Left hindlimb (tissue), 1 donor: Measurements from ENCODE around the gene KCNMB2.
"Not testable (repeated sequence)": the region's sequence is repeated elsewhere in the genome, so short reads cannot be mapped to it uniquely, and the experiment has no call there.

Experiments
- DNase-seq: peaks from one replicate; pipeline ENCODE4 v3.0.0-alpha.2; 2018

KCNMB2 gene

DNA sequence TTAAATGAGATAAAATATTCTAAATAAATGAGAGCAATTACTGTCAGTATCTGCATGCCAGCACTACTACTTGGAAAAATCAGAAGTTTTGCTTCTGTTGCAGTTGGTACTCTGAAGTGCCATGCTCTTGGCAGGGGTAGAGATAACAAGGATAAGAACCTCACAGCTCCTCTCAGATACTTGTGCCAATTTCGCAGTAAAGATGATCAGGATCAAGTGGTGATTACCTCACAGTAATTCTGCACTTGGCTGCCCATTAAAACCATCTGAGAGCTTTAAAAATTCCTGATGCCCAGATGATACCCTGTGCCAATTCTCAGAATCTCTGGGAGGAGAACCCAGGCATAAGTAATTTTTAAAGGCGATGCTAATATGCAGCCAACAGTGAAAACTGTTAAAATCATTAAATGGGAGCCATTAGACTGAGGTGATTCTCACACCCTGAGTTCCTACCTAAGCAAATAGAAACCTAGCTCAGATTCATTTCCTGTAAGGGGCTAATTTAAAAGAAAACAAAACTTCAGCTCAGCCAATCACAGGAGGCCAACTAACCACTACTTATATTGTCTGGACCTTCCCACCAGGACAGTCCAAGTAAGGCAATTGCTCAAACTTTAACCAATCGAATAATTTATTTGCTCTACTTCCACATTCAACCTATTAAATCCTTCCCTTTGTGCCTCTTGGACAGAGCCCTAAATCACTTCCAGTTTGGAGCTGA is 171.2 kb downstream of the KCNMB2 start:
- DNase-seq: no peak

DNA sequence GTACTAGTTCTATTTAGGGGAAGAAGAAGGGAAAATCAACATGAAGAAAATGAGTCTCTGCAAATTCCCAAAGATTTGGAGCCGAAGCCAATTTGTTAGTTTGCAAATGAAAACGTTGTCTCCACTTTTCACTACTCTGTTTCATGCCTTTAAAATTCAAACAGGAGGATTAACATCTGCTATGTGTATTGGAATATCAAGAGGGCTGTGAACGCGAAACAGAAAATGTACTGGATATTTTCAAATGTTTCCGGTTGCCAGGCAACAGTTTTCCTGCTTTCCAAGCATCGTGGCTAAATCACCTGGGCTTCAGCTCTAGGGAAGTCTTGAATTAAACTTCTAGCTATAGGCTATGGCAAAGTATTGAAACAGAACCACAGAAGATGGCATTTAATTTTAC is 172.8 kb downstream of the KCNMB2 start:
- DNase-seq: no peak

DNA sequence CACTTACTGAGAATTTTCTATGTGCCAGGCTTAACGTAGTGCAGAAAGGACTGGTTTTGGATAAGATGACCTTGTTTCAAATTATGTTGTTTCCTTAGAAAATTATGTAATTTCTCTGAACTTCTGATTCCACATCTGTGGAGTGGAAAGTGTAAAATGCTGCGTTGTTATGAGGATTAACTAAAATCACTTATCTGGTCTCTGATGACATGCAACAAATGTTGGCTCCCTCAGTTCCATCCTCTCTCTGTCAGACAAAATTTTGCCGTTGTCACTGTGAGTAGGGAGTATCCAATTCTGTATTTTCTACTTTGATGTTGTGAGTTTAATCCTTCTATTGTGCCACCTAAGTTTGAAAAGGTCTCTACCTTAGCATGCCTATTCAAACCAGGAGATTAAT is 175.5 kb downstream of the KCNMB2 start:
- DNase-seq: no peak

DNA sequence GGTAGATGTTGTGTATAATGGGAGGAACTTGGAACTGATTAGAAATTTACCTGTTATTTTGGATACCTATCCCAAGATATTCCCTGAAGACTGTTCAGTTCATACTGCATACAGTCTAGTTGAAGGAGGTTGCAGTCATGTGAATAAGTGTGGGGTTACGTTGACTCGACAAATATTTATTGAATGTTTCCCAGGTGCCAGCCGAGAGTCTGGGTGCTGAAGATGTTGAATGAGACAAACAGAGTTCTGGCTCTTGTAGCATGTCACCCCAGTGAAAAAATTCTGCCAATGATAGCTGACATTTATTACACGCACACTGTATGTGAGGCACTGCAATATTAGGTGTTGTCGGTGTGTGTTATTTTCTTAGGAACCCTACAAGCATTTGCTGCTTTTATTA is 176.0 kb downstream of the KCNMB2 start:
- no peak for DNase-seq

DNA sequence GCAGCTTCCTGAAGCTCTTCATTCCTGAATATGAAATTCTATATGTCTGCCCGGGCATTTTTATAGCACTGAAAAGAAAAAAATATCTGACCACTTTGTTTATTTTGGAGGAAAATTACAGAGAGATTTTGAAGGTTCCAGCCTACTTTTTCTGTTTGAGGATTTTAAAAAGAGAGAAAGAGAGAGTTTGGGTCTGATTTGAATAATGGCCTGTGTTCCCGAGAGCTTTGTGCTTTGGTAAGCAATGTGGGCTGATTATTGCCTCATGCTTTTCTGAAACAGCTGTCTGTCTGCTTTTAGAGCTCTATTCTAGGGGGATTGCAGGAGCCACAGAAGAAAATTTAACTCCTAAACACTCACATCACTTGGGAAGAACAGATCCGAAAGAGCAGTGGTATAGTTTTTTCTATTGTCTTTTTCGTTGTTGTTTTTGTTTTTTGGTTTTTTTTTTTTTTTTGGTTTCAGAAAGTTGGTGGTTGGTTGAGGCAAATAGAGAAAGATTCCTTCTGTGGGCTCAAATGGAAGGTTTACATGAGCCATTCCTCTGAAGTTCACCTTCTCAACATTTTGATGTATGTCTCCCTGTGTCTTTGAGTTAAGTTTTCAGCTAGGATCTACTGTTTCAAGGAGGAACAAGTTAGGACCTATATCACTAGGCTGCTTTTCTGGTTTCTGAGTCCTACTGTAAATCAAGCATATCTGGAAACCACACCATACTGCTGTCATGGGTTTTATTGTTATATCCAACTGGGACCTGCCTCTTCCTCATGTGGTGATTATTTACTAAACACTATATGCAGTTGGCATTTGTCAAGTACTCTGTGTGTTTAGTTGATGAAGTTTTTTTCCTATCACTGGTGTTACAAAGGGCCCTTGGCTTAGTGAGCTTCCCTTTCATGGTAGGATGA is 178.9 kb downstream of the KCNMB2 start:
- no peak for DNase-seq

DNA sequence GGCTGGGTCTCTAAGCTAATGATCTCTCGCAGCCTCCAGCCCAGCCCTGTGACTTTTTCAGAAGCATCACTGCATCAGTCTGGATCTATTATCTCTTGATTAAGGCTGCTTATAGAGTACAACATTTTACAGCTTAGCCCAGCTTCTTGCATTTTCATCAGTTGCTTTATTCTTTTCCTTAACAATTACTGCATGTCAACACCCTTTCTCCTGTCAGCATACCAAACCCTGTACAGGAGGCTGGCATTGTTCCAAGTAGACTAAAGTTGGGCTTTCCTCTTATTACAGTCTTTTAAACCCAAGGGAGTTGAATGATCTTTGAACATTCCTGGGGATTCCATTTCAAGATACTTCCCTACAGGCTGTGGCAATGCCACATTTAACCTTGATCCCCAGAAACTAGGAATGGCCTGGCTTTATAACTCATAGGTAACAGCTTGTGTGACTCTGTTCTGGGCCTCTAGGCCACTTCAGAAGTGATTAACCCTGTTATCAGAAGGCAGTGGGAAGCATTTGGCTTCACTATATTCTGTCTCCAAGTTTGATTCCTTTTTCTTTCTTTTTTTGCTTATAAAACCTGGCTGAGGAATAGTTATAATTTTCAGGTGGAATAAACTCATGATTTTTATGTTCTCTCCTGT is 182.9 kb downstream of the KCNMB2 start:
- DNase-seq: no peak

DNA sequence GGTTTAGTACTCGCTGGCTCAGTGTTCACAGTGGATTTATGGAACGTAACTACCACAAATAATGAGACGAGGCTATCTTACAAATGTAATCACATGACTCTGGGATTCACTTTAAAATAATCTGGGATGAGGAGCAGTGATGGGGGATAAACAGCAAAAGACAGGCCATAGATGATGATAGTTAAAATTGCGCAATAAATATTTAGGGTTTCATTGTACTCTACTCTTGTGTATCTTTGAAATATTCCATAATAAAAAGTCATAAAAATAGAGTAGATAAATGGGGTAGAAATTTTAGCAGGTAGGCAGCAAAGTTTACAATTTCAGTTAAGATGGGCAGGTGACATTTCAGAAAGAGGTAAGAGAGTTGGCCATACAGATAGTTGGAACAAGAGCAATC is 196.6 kb downstream of the KCNMB2 start:
- DNase-seq: no peak

DNA sequence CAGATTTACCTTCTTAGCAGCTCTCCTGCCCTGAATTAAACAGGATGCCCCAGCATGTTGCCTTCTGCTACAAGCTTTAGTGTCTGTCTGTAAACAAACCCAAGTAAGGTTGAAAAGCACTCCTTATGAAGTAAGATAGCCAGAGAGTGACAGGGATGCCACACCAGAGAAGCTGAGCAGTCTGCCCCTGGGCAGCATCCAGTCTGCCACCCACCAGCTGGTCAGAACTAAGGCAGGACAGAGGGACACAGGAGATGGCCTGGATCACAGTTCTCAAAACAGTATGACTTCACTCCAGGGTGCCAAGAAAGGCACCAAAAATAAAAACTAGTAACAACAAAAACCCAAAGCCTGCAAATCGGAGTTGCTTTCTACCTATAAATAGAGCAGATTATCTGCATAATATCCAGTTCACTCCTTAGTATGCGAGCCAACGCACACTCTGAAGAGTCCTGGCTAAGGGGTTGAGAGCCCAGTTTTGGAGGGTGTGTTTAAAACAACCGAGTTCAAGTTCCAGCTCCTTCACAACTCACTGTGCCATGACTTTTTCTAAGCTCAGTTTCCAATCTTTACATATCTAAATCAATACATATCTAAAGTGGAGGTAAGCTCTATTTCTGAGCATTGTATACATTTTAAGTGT is 198.9 kb downstream of the KCNMB2 start:
- DNase-seq: no peak

DNA sequence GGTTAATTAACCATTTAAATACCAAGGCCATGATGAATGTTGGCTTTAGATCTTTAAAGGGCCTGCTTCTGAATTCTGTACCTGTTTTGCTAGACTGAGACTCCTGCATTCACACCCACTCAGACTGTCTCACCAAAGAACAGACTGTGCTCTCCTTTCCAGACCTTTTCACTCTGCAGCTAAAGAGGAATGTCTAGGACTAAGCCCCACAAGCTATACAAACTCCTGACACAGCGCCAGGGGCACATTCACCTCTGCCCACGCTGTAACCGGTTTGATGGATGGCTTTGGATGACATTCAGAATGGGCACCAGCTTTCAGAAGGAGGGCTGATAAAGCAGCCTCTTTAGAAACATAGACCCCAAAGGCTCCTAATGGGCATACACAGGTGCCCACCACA is 200.1 kb downstream of the KCNMB2 start:
- no peak for DNase-seq

DNA sequence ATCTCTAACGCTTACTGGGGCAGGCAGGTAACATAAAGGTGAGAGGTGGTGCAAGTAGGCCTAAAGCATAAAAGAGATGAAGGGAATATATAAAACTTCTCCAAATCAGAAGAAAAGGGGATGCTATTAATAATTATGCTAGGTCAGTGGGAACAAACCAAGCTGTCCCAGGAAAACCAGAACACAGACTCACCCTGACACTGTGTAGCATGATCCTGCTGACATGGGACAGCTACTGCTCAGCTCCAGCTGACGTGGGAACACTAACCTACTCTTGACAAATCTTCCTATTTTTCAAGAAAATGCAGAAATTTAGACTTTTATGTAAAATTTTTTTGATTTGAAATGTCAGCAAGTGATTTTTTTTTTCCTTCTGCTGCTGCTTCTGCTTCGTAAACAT is 203.5 kb downstream of the KCNMB2 start:
- DNase-seq: no peak

DNA sequence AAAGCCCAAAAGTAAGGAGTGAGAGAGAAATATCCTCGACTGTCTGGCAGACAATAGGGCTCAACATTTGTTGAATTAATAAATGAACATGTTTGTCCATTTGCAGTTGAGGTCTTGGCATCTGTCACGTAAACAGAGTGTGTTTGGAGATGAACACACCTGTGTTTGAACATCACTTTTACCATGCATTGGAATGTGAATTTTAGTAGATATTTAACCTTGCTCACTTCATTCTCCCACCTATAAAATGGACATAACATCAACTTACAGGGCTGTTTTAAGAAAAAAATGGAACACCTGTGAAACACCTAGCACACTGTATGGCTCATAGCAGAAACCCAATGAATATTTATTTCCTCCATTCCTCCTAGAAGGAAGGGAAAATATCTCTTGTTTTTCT is 204.8 kb downstream of the KCNMB2 start:
- DNase-seq: no peak

DNA sequence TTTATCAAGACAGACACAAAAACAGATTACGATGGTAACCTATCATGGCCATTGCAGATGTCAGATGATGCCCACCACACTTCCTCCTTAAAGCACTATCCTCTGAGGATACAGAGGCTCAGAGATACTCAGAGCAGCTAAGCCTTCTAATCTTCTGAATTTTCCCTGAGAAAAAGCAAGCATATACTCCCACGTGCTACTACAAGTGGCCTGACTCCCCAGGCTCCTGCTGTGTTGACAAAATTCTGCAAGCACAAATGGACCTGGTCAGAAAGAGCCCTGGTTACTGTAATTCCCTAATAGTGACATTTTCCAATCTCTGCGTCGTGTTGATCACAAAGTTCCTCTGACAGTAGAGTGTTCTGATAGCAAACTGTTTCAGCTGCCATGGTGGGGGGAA is 207.1 kb downstream of the KCNMB2 start:
- no peak for DNase-seq

DNA sequence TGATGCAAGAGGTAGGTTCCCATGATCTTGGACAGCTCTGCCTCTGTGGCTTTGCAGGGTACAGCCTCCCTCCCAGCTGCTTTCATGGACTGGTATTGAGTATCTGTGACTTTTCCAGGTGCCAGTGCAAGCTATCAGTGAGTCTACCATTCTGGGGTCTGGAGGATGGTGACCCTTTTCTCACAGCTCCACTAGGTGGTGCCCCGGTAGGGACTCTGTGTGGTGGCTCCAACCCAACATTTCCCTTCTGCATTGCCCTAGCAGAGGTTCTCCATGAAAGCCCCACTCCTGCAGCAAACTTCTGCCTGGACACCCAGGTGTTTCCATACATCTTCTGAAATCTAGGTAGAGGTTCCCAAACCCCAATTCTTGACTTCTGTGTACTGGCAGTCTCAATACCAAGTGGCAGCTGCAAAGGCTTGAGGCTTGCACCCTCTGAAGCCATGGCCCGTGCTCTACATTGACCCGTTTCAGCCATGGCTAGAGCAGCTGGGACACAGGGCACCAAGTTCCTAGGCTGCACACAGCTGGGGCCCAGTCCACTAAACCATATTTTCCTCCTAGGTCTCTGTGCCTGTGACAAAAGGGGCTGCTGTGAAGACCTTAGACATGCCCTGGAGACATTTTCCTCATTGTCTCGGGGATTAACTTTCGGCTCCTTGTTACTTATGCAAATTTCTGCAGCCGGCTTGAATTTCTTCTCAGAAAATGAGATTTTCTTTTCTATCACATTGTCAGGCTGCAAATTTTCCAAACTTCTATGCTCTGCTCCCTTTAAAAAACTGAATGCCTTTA is 209.8 kb downstream of the KCNMB2 start:
- DNase-seq: not testable (repeated sequence)

DNA sequence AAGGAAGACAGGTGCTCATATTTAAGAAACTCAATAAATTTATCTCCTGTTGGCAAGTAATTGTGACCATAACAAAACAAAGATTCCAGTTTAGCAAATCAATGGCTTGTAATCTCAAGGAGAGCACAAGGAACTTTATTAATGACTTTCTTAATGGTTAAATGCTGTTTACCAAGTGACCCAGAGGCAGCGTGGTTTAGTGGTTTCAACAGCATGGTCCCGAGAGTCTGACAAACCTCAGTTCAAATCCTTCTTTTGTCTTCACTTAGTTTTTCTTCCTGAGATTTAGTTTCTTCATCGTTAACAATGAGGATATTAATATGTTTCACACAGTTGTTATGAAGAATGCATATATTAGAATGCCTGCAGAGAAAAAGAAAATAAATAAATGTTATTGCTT is 212.6 kb downstream of the KCNMB2 start:
- DNase-seq: no peak

DNA sequence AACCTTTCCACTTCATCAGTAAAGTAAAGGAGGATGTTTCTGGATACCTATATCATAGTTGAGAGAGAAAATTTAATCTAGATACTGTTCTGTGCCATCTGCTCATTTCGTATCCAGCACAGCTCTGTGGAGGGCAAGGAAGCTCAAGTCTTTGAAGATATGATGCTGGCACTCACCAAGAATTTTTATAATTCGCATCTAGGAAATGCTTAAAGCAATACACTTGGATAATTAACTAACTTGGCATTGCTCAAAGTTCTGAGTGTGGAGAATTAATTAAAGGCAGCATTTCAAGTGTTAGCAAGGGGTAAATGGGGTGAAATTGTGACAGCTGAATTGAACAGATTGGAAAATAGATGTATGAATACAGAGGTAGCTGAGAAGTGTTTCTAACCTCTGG is 213.2 kb downstream of the KCNMB2 start:
- no peak for DNase-seq

DNA sequence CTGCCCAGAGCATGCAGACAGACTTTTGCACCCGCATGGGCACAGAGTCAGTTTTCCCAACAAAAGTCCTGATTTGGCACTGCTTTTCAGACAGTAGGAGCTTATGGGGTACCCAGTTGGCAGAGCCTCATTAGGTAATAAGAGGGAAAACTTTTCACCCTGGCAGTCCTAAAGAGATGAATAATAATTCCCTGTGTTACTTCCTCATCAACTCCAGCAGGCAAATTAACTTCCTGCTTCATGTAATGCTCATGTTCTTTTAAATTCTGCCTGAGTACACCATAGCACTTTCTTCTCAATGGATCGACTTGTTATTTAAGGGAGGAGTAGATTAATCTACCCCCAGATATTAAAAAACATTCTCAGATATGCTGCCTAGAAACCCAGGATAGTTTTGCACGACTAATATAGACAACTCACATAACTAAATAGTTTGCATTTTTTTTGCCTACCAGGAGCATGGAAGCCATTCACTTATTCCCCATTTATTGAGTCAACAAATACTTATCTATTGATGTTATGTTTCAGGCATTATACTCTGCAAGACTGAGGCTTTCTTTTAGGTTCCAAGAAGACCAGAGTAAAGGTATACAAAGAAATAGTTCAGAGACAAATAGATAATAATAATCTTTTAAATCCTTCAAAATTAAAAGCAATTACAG is 214.5 kb downstream of the KCNMB2 start:
- no peak for DNase-seq

DNA sequence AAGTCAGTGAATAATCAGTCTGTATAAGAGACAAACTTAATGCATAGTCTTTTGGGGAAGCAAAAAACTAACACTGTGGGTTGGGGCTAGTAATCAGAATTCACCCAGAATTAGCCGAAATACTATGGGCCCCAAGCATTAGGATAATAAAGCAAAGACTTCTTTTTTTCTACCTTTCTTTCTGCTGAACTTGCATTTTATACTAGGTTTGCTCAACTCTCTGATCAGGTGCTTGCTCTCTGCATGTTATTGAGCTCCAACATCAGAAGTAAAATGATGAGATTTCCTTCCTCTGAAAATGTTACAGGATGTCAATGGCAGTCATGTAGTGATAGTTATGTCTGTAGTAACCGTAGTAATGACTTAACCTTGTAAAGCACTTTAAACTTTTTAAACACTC is 216.6 kb downstream of the KCNMB2 start:
- DNase-seq: no peak

DNA sequence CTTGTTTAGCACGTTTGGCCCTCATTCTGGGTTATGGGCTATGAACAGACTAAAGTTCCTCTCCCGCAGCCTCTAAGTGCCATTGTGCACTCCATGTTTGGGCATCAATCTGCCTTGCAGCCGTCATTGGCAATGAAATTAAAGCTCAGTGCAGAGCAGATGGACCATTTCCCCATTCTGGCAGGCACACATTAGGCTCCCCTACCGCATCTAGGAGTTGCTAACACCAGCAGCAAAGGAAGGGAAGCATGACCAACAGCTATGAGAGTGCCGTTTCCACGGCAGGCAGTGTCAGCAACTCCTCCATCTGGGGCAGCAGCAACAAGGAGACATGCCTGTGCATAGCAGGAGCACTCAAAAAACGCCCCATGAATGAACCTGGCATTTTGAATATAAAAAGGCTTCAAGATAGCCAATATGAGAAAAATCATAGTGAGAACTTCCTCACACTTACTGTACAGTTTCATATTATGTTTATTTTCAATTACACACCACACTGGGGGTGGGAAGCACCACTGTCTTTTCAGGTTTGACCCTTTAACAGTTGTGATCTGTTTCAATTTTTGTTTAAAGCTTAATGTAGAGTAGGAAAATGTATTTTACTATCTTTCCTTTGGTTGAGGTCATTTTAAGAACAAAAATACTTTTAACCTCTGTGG is 218.7 kb downstream of the KCNMB2 start:
- no peak for DNase-seq

DNA sequence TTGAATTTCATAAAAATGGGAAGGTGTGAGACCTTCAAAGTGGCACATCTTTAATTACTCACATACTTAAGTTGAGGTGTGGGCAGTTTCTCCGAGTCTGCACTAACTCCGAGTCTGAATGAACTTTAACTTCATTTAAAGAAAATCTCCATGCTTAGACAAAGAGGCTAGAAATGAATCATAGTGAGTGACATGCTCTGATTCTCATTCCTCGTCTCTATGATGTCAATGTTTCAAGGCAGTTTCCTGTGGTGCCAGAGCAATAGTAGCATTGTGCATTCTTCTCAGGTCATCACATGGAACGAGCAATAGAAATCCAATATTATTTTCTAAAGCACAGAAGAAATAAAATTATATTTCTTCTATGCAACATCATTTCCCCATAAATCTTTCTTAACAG is 224.8 kb downstream of the KCNMB2 start:
- DNase-seq: no peak

DNA sequence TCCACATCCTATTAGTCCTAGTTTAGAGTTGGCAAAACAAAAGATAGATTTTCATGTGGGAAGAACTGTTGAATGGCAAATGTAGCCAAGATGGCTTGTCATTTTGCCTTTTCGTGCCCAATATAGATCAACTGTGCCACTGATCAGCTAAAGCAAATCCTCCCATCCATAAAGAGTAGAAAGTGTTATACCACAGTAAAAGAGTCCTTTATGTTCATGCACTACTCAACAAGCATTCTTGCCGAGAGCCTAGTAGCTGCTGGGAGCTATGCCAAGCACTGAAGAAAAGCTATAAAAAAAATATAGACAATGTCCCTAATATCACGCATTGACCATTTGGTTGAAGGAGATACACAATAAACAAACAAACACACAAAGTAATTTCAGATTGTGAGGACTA is 225.2 kb downstream of the KCNMB2 start:
- no peak for DNase-seq

DNA sequence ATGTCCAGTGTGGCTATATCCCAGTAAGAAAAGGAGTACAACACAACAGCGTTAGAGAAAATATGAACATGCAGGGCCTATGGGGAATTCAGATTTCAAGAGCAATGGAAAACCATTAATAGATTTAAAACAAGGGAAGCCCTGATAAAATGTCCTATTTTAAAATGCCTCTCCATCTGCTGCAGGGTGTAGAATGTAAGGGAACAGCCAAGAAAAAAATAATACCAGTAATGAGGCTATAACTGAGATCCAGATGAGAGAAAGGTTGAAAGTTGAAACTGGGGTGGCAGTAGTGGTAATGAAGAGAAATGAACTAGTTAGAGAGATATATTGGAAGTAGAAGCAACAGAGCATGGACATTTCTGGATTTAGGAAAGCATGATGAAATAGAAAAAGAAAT is 226.1 kb downstream of the KCNMB2 start:
- DNase-seq: no peak
